B cell (primary cell): ENCODE measurements around the gene LAT. TPM values are rescaled to one million over a fixed set of nuclear protein-coding genes. Genes with fewer than 3 reads are reported as not detected.

Experiments
- ATAC-seq: fragments of 200-7000 bp; cut with Tn5 transposase; one replicate; pipeline ENCODE4 v1.10.0; 2021; ENCODE audit warnings: low read depth, mild to moderate bottlenecking, moderate number of reproducible peaks, moderate library complexity
- CTCF ChIA-PET: fragments of 350-600 bp; sonication (Branson Sonifier 250); formaldehyde crosslinking; loops from one replicate; lab custom pipeline; 2021; ENCODE audit warnings: antibody characterized with exemption, inconsistent platforms; lab: Charles Lee
- POLR2A ChIA-PET: fragments of 350-600 bp; sonication (Branson Sonifier 250); formaldehyde crosslinking; loops from one replicate; lab custom pipeline; 2021; ENCODE audit warnings: antibody characterized with exemption; lab: Charles Lee
- DNase-seq: peaks from one replicate; pipeline ENCODE4 v3.0.0; 2013
- H2AFZ ChIP-seq: 2 replicates; pipeline ENCODE4 v1.6.1; 2012; ENCODE audit warnings: mild to moderate bottlenecking, low read depth, low read length; ENCODE audit not compliant: insufficient read depth, poor library complexity, severe bottlenecking
- H3K27ac ChIP-seq, 2 donors: 1 replicate in 1 of 2; 2 replicates in 1 of 2; pipeline ENCODE4 v1.5.1; 2012 to 2013; ENCODE audit warnings: low read length in 2 of 2, mild to moderate bottlenecking in 2 of 2, moderate library complexity in 1 of 2
- H3K27me3 ChIP-seq, 4 experiments: fragments of 200-600 bp in 1 of 4; sonication (generic) in 1 of 4; replicated peaks in 1 of 4; 1 replicate in 2 of 4; 2 replicates in 2 of 4; pipeline versions ENCODE4 v1.6.1 to v1.7.0; 2013 to 2016; ENCODE audit warnings: low read length in 3 of 4, mild to moderate bottlenecking in 2 of 4, mixed read lengths in 1 of 4, moderate library complexity in 1 of 4; ENCODE audit not compliant: insufficient read depth in 4 of 4, control insufficient read depth in 3 of 4; ENCODE audit errors: control extremely low read depth in 1 of 4
- H3K36me3 ChIP-seq, 2 experiments: replicated peaks in 1 of 2; 1 replicate in 1 of 2; 2 replicates in 1 of 2; pipeline versions ENCODE4 v1.6.1 to v1.7.1; 2013; ENCODE audit warnings: low read length in 1 of 2; ENCODE audit not compliant: insufficient read depth in 2 of 2, control insufficient read depth in 1 of 2; ENCODE audit errors: control extremely low read depth in 1 of 2, extremely low read depth in 1 of 2
- H3K4me1 ChIP-seq, 2 donors: fragments of 200-600 bp in 1 of 2; sonication (generic) in 1 of 2; 1 replicate in 1 of 2; 2 replicates in 1 of 2; pipeline versions ENCODE4 v1.5.1 to v1.6.1; 2013 to 2017; ENCODE audit warnings: low read length in 2 of 2; ENCODE audit not compliant: control insufficient read depth in 2 of 2, insufficient read depth in 2 of 2
- H3K4me2 ChIP-seq: replicated peaks from 2 replicates; pipeline ENCODE3; 2012; ENCODE audit warnings: mild to moderate bottlenecking, low read depth, low read length; ENCODE audit not compliant: poor library complexity, severe bottlenecking
- H3K4me3 ChIP-seq, 5 experiments: fragments of 200-600 bp in 1 of 5; sonication (generic) in 1 of 5; 1 replicate in 3 of 5; 2 replicates in 2 of 5; pipeline versions ENCODE4 v1.5.1 to v1.7.0; 2011 to 2016; ENCODE audit warnings: low read length in 4 of 5, mild to moderate bottlenecking in 4 of 5, low read depth in 2 of 5, control low read depth in 1 of 5, moderate library complexity in 1 of 5; ENCODE audit not compliant: insufficient read depth in 1 of 5; ENCODE audit errors: control extremely low read depth in 1 of 5, extremely low read depth in 1 of 5
- H3K79me2 ChIP-seq: fragments of 200-600 bp; sonication (generic); one replicate; pipeline ENCODE4 v1.6.0; 2016; ENCODE audit warnings: low read length; ENCODE audit not compliant: control insufficient read depth, insufficient read depth
- H3K9ac ChIP-seq: fragments of 200-600 bp; sonication (generic); 2 replicates; pipeline ENCODE4 v1.6.1; 2017; ENCODE audit warnings: mild to moderate bottlenecking, low read length, moderate library complexity
- H3K9me3 ChIP-seq, 3 donors: one replicate each; pipeline versions ENCODE4 v1.6.1 to v1.7.1; 2013; ENCODE audit warnings: low read length in 2 of 3; ENCODE audit not compliant: control insufficient read depth in 2 of 3, insufficient read depth in 1 of 3; ENCODE audit errors: control extremely low read depth in 1 of 3
- H4K20me1 ChIP-seq: 2 replicates; pipeline ENCODE4 v1.6.0; 2012; ENCODE audit warnings: mild to moderate bottlenecking, low read length; ENCODE audit not compliant: insufficient read depth, control insufficient read depth, poor library complexity, severe bottlenecking
- H3K27ac Mint-ChIP-seq: one replicate; pipeline ENCODE4 v1.8.0; 2021; ENCODE audit warnings: mixed read lengths
- H3K27me3 Mint-ChIP-seq: one replicate; pipeline ENCODE4 v1.8.0; 2021; ENCODE audit warnings: mixed read lengths
- H3K4me1 Mint-ChIP-seq: one replicate; pipeline ENCODE4 v1.8.0; 2021; ENCODE audit warnings: mixed read lengths
- H3K4me3 Mint-ChIP-seq: one replicate; pipeline ENCODE4 v1.8.0; 2021; ENCODE audit warnings: mixed read lengths
- H3K9me3 Mint-ChIP-seq: one replicate; pipeline ENCODE4 v1.8.0; 2022; ENCODE audit warnings: mixed read lengths; ENCODE audit not compliant: insufficient read depth
- EZH2 ChIP-seq: IDR thresholded peaks from 2 replicates; pipeline ENCODE4 v1.6.1; 2012; ENCODE audit warnings: borderline replicate concordance, low read depth, mild to moderate bottlenecking, moderate library complexity, low read length; ENCODE audit not compliant: insufficient read depth, poor library complexity, severe bottlenecking
- WGBS: methylation state at CpG from one replicate; pipeline ENCODE4 v1.1.5; 2013; ENCODE audit warnings: missing lambda C conversion rate; ENCODE audit not compliant: insufficient coverage; 5-methylcytosine and 5-hydroxymethylcytosine counted together
- intact Hi-C: fragments of 100-400 bp; cut with micrococcal nuclease; formaldehyde crosslinking; loops from one replicate; pipeline ENCODE4 v1.10.0; 2022
- polyA plus RNA-seq: library from polyadenylated mRNA; depleted of rRNA; stranded (reverse); fragments of >200 nt; gene quantifications from 2 replicates; pipeline ENCODE4 v1.2.3, GENCODE V29; 2012
- total RNA-seq, 2 donors: library from RNA; stranded (reverse); fragments of 120-200 nt in 1 of 2; gene quantifications; 1 replicate in 1 of 2; 2 replicates in 1 of 2; pipeline versions ENCODE4 v1.2.3 to v1.2.4, GENCODE V29; 2013 to 2022
- TF ChIP-seq, protein P1 (sequence below): fragments of 200-600 bp; IDR thresholded peaks from one replicate; pipeline ENCODE4 v1.8.0; 2022; ENCODE audit warnings: antibody characterized with exemption, mild to moderate bottlenecking

Gene LAT
- total and polyA plus RNA-seq, 2 donors (not counting 1 experiment from before 2014, with no cell fraction given): 10.6 to 12.2 TPM

DNA sequence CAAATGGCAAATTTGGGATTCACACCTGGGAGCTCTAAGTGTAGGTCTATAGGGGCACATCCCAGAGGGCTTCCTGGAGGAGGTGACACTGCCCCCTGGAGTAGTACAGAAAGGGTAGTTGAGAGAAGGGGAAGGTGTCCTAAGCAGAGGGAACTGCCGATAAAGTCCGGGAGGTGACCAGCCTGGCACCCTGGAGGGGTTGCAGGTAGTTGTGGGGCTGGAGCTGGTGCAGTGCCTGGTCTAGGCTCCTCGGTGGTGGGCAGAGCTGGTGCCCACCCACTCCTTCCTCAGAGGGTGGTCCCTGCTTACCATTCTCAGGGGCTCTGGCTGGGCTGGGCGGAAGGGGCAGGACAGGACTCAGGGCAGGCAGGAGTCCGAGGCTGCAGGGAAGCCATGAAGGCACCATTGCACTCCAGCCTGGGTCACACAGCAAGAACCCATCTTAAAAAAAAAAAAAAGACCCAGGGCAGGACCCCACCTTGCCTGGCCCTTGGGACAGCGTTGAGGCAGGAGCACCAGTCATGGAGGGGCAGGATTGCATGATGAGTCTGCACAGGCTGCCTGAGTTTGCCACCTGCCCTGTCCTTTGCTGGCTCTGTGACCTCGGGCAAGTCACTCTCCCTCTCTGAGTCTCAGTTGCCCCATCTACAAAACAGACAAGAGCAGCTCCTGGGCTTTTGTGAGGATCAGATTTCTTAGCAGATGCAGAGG is 43.8 kb downstream of the LAT start:
- Mint-ChIP-seq H3K27me3 (peaks cover 17% of the 10 kb centered on the region), H3K4me3 (no peak overlapping the region), H3K9me3 (no peaks in the 10 kb centered on the region), H3K4me1 (peaks cover 3% of the 10 kb centered on the region), H3K27ac (no peak overlapping the region)
- no peaks in the 10 kb centered on the region for H3K9me3 ChIP-seq
- no peaks in the 10 kb centered on the region for H3K36me3 ChIP-seq
- no peak for TF ChIP-seq EZH2
- TF ChIP-seq, protein P1, sequence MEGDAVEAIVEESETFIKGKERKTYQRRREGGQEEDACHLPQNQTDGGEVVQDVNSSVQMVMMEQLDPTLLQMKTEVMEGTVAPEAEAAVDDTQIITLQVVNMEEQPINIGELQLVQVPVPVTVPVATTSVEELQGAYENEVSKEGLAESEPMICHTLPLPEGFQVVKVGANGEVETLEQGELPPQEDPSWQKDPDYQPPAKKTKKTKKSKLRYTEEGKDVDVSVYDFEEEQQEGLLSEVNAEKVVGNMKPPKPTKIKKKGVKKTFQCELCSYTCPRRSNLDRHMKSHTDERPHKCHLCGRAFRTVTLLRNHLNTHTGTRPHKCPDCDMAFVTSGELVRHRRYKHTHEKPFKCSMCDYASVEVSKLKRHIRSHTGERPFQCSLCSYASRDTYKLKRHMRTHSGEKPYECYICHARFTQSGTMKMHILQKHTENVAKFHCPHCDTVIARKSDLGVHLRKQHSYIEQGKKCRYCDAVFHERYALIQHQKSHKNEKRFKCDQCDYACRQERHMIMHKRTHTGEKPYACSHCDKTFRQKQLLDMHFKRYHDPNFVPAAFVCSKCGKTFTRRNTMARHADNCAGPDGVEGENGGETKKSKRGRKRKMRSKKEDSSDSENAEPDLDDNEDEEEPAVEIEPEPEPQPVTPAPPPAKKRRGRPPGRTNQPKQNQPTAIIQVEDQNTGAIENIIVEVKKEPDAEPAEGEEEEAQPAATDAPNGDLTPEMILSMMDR: no peak
- H2AFZ ChIP-seq: no peak overlapping the region
- ChIA-PET POLR2A (no interaction called here), CTCF (no interaction called here)
- WGBS: 86% methylated on average over 6 of the region's 7 CpGs
- no peak overlapping the region for H3K4me3 ChIP-seq
- H4K20me1 ChIP-seq: no peaks in the 10 kb centered on the region
- no peak for DNase-seq
- ATAC-seq: no peak
- H3K4me1 ChIP-seq: no peaks in the 10 kb centered on the region
- no peak overlapping the region for H3K27ac ChIP-seq
- H3K4me2 ChIP-seq: no peak overlapping the region
- no peak overlapping the region for H3K9ac ChIP-seq
- intact Hi-C loops: no loop called here
- no peaks in the 10 kb centered on the region for H3K79me2 ChIP-seq
- H3K27me3 ChIP-seq: peaks cover 0 to 13% (median 2%) of the 10 kb centered on the region in 4 experiments

DNA sequence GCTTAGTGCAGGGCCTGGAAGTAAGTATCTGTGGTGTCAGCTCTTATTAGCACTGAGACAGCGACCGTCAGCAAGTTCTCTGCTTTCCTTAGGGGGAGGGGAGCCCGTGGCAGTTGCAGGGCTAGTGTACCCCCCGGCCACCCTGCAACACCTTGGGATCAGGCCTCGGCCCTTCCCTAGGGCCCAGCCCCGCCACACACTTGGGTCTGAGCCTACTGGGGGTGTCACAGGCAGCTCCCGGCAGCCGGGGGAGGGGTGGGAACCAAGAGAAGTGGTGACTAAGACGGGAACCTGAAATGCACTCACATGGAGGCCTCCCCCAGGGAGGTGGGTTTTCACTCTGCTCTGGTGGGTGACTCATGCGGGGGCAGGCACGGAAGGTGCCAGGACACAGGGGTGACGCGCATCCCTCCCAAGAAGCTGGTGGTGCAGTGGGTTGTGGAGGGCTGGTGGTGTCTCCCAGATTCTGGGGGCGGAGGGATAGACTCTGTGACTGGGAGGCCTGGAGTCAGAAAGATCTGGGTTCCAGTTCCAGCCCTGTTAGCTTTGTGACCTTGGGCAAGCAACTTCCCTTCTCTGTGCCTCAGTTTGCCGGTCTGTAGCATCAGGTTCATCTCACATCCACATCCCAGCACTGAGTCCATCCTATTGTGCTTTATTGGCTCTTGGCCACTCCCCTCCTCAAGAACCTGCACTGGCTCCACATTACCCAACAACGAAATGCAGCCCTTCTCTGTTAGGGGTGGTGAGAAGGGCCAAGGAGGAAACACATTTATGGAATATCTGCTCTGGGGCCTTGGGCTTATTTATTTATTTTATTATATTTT is 44.5 kb downstream of the LAT start:
- Histone ChIP-seq H3K9me3 (no peaks in the 10 kb centered on the region), H3K4me1 (no peaks in the 10 kb centered on the region), H3K27ac (no peak overlapping the region), H3K36me3 (no peaks in the 10 kb centered on the region), H4K20me1 (no peaks in the 10 kb centered on the region), H3K9ac (no peak overlapping the region), H3K79me2 (no peaks in the 10 kb centered on the region), H3K4me3 (no peak overlapping the region), H3K4me2 (no peak overlapping the region), H3K27me3 (peaks cover 0 to 9% (median under 1%) of the 10 kb centered on the region in 4 experiments), H2AFZ (no peak overlapping the region)
- H3K4me3 Mint-ChIP-seq: no peak overlapping the region
- 55% methylated on average over 11 of the region's 16 CpGs for WGBS
- H3K27ac Mint-ChIP-seq: no peak overlapping the region
- DNase-seq: no peak
- TF ChIP-seq, protein P1: no peak
- TF ChIP-seq EZH2: no peak
- intact Hi-C loops: no loop called here
- ChIA-PET POLR2A (no interaction called here), CTCF (no interaction called here)
- peak; percentile 47 for ATAC-seq
- peaks cover 3% of the 10 kb centered on the region for H3K4me1 Mint-ChIP-seq
- no peaks in the 10 kb centered on the region for H3K9me3 Mint-ChIP-seq
- peaks cover 11% of the 10 kb centered on the region for H3K27me3 Mint-ChIP-seq
